Measurements from ENCODE around the gene IL17B. TPM values are rescaled to one million over a fixed set of nuclear protein-coding genes. Genes with fewer than 3 reads are reported as not detected.
A peak's percentile ranks its signal among the peaks of the same experiment; 100 is the strongest.

The IL17B gene, protein sequence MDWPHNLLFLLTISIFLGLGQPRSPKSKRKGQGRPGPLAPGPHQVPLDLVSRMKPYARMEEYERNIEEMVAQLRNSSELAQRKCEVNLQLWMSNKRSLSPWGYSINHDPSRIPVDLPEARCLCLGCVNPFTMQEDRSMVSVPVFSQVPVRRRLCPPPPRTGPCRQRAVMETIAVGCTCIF
- total RNA-seq (2014; rRNA removed; shearing (Covaris generic)): not detected in 2 replicates

DNA sequence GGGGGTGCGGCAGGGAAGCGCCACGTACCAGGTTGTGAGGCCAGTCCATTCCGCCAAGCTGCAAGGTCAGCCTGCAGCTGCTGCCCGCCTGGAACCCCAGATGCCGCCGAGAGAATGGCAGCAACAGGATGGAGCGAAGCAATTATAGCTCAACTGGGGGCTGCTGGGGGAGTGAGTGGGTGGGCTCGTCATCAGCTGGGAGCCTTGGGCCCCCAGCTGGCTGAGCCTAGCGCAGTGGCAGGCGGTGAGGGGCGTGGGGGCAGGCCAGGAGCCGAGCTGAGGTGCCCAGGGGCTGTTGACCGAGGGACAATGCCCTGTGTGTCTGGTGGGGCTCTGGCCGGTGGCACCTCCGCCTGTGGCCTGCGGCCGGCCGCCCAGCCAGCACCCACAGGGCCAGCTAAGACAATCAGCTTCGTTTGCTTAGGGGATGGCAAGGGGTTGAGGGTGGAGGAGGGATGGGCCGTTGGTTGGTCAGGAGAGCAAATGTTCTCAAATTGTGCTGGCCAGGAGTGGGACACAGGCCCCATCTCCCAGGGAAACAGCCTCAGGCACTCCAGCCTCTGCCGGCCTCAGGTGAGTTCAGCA lies at the start of gene IL17B:
Gene IL17B, minus strand, starts transcription at position 116 of the 585 bp plus-strand sequence. Its CDS starts 67 bp downstream, at position 49.
- no peak for DNase-seq (ENCODE audit: low spot score)

GRCh38 chr5:149428032-149428431 lies 48.9 kb upstream of the IL17B start:
- DNase-seq (ENCODE audit: low spot score): no peak

GRCh38 chr5:149427374-149427773 lies 48.3 kb upstream of the IL17B start:
- DNase-seq (ENCODE audit: low spot score): no peak

GRCh38 chr5:149426931-149427330 lies 47.8 kb upstream of the IL17B start:
- DNase-seq (ENCODE audit: low spot score): peak; percentile 77

DNA sequence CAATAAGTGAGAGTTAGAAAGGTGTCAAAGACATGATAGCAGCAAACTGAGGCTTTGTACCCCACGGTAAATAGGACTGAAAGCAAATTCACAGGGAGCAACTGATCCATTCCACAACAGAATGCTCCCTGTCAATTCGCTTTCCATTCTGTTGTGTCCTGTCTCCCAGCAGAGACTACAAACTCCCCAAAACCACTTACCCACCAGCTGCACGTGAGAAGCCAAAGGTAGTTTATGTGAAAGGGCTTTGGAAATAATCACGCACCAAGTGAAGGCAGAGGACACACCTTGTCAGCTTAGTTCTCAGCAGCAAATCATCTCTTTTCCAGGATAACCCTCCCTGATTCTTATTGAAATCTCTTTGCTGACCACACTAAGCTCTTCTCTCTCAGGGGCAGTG lies 46.6 kb upstream of the IL17B start:
- no peak for DNase-seq (ENCODE audit: low spot score)

GRCh38 chr5:149424371-149425315 lies 45.6 kb upstream of the IL17B start:
- DNase-seq (ENCODE audit: low spot score): no peak

GRCh38 chr5:149423794-149424268 lies 44.7 kb upstream of the IL17B start:
- no peak for DNase-seq (ENCODE audit: low spot score)

- DNase-seq (ENCODE audit: low spot score): no peak
Measured at GRCh38 chr5:149423049-149423793, 44.1 kb upstream of the IL17B start.

DNA sequence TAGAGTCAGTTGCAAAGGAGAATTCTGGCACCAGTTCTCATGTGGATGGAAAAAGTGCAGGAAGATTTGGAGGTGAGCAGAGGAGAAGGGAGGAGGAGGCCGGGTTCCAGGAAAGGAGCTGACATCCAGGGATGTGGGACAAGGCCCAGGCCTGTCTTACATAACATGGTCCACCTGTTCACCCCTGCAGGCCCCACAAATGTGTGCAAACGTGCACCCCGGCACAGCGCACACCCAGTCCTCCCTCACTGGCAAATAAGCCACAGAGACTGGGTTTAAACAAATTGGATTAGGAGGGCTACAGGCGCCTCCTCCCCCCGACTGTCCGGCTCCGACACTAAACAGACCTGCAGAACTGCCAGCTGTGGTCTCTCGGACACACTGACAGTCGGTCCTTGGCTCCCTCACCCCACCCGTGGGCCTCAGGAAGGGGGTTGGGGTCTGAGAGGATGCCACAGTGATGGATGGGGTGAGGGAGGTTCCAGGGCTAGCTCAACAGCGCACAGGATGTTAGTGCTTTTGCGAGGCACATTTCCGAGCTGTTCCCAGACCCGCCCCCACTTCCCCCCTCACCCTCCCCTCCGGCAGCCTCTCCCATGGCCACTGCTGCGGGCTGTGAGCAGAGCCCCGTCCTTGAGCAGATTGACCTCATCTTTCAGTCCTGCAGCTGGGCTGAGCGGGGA lies 43.4 kb upstream of the IL17B start:
- peak; percentile 69 for DNase-seq (ENCODE audit: low spot score)

DNA sequence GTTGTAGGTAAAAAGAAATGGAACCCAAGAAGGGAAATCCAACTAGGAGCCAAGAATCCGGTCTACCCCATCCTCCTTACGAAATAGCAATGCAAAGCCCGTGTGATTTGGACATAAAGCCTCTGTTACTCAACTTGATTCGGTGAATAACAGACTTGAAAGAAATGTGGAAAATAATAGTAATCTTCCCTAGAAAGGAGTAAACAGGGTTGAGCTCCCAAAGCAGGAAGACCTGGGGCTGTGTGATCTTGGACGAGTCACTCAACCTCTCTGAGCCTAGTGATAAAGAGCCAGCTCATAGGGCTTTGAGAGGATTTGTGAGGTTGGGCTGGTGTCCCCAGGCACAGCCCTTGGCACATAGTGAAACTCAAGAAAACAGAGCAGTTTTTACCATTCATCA lies 42.7 kb upstream of the IL17B start:
- DNase-seq (ENCODE audit: low spot score): no peak

DNA sequence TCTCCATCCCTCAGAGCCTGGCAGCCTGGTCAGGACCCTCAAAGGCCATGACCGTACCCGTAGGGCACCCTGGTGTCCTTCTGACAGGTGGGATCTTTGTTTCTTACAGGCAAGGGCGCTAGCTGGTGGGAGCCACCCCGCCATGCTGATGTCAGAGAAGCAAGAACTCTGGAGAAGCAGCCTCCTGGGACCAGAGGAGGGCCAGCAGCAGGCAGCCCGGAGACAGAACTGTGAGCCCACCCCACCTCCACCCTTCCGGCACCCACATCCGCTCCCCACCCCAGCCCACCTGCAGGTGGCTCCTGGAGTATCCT lies 42.2 kb upstream of the IL17B start:
- DNase-seq (ENCODE audit: low spot score): no peak

DNA sequence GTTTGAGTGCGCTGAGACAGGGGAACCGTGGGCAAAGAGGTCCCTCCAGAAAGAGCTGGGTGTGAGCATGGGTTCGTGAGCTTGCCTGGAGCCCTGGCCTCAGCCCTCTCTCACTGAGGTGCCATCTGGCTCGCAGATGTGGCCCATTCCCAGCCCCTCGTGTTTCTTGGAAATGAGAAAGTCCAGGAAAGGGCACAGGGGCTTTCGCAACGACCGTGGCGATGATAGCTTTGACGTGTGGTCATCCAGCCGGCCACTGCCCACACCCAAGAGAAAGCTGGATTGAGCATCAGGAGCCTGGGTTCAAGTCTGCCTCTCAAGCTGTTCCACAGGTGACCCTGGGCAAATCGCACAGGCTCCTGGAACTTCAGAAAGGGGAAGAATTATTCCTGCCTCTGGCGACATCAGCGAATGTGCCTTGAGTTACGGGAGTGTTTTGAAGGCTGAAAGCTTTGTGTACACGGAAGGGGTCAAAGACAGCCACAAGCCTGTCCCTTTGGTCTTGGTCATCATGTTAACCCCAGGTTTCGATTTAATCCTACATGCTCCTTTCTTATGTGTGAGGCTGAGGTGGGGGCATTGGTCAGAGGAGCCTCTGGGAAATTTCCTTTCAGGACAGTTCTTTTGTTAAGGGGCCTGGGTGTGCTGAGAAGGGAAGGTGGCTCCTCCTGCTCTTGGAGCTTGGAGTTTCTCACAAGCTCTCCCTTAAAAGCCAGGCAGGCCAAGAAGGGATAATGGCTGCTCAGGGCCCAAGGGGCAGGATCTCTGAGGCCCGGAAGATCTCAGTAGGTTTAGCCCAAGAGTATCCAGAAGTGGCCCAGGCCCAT lies 41.7 kb upstream of the IL17B start:
- DNase-seq (ENCODE audit: low spot score): no peak

GRCh38 chr5:149419859-149420544 lies 40.9 kb upstream of the IL17B start:
- DNase-seq (ENCODE audit: low spot score): no peak

- no peak for DNase-seq (ENCODE audit: low spot score)
Measured at GRCh38 chr5:149419532-149419858, 40.4 kb upstream of the IL17B start.

- DNase-seq (ENCODE audit: low spot score): no peak
Measured at GRCh38 chr5:149418910-149419531, 39.9 kb upstream of the IL17B start.

- DNase-seq (ENCODE audit: low spot score): no peak
Measured at GRCh38 chr5:149417711-149418368, 38.7 kb upstream of the IL17B start.

GRCh38 chr5:149416987-149417710 lies 38.1 kb upstream of the IL17B start:
- DNase-seq (ENCODE audit: low spot score): no peak

Measured in A172 (cell line).